BE2C (cell line): ENCODE results near the gene CYFIP2.

Source experiments
- DNase-seq: peaks from one replicate; pipeline ENCODE4 v3.0.0-alpha.2; 2020
- H3K27me3 ChIP-seq: fragments of 250-450 bp; sonication (Bioruptor Pico); 2 replicates; pipeline ENCODE4 v1.5.1; 2020; ENCODE audit warnings: mild to moderate bottlenecking
- H3K36me3 ChIP-seq: fragments of 250-450 bp; sonication (Bioruptor Pico); 2 replicates; pipeline ENCODE4 v1.5.1; 2020; ENCODE audit warnings: mild to moderate bottlenecking
- H3K4me1 ChIP-seq: fragments of 250-450 bp; sonication (Bioruptor Pico); 2 replicates; pipeline ENCODE4 v1.5.1; 2020
- H3K4me3 ChIP-seq: 2 replicates; pipeline ENCODE4 v1.5.1; 2011; ENCODE audit warnings: low read depth, low read length
- H3K9me3 ChIP-seq: fragments of 250-450 bp; sonication (Bioruptor Pico); 2 replicates; pipeline ENCODE4 v1.5.1; 2020
- CTCF ChIP-seq: IDR thresholded peaks from 2 replicates; pipeline ENCODE4 v1.5.1; 2012; ENCODE audit warnings: mild to moderate bottlenecking, low read depth, low read length

Gene CYFIP2

GRCh38 chr5:157222506-157223230, 43.3 kb upstream of the CYFIP2 start:
- no peak for TF ChIP-seq CTCF

GRCh38 chr5:157225469-157226422, 40.2 kb upstream of the CYFIP2 start:
- DNase-seq, result no peak
- H3K9me3 ChIP-seq, result no peaks in the 10 kb centered on the region
- H3K27me3 ChIP-seq, result no peaks in the 10 kb centered on the region
- no peaks in the 10 kb centered on the region for H3K4me1 ChIP-seq
- H3K4me3 ChIP-seq, result no peak overlapping the region
- TF ChIP-seq CTCF, result no peak
- no peaks in the 10 kb centered on the region for H3K36me3 ChIP-seq

More at GRCh38 chr5:157222506-157223230, 43.3 kb upstream of the CYFIP2 start:
- no peak for DNase-seq
- H3K4me3 ChIP-seq, result no peak overlapping the region
- no peaks in the 10 kb centered on the region for H3K27me3 ChIP-seq
- no peaks in the 10 kb centered on the region for H3K4me1 ChIP-seq
- H3K36me3 ChIP-seq, result no peaks in the 10 kb centered on the region
- H3K9me3 ChIP-seq, result no peaks in the 10 kb centered on the region

GRCh38 chr5:157230610-157231009, 35.3 kb upstream of the CYFIP2 start:
- Histone ChIP-seq H3K27me3 (no peaks in the 10 kb centered on the region), H3K4me3 (no peak overlapping the region), H3K36me3 (no peaks in the 10 kb centered on the region), H3K4me1 (no peaks in the 10 kb centered on the region), H3K9me3 (no peaks in the 10 kb centered on the region)
- no peak for DNase-seq
- TF ChIP-seq CTCF, result no peak

- no peaks in the 10 kb centered on the region for H3K4me1 ChIP-seq
- TF ChIP-seq CTCF, result no peak
- H3K9me3 ChIP-seq, result no peaks in the 10 kb centered on the region
- H3K4me3 ChIP-seq, result no peak overlapping the region
- no peaks in the 10 kb centered on the region for H3K27me3 ChIP-seq
- DNase-seq, result no peak
- H3K36me3 ChIP-seq, result no peaks in the 10 kb centered on the region
These were observed 33.2 kb upstream of the CYFIP2 start for GRCh38 chr5:157232706-157233105.

- Histone ChIP-seq H3K36me3 (no peaks in the 10 kb centered on the region), H3K9me3 (no peaks in the 10 kb centered on the region), H3K27me3 (no peaks in the 10 kb centered on the region), H3K4me3 (no peak overlapping the region), H3K4me1 (no peaks in the 10 kb centered on the region)
- TF ChIP-seq CTCF, result no peak
- no peak for DNase-seq
These were observed 32.4 kb upstream of the CYFIP2 start for GRCh38 chr5:157233515-157233914.

GRCh38 chr5:157236423-157236822, 29.5 kb upstream of the CYFIP2 start:
- no peaks in the 10 kb centered on the region; the same call in 1 of the 2 replicates for H3K9me3 ChIP-seq
- no peak overlapping the region for H3K4me3 ChIP-seq
- TF ChIP-seq CTCF, result no peak
- no peaks in the 10 kb centered on the region for H3K36me3 ChIP-seq
- H3K27me3 ChIP-seq, result no peaks in the 10 kb centered on the region
- H3K4me1 ChIP-seq, result no peaks in the 10 kb centered on the region
- no peak for DNase-seq
